Endothelial cell of umbilical vein (primary cell): ENCODE results near the gene FGF12. TPM values are rescaled to one million over a fixed set of nuclear protein-coding genes. Genes with fewer than 3 reads are reported as not detected.

Experiments
- BruUV-seq: library from RNA; stranded (reverse); fragments of 400-500 nt; replicated peaks from 2 replicates; lab custom pipeline; 2021; lab: Mats Ljungman, UMichigan
- CTCF ChIA-PET: fragments of 300-600, 350-600 bp; sonication (Branson Sonifier 250); formaldehyde crosslinking; loops from one replicate; lab custom pipeline; 2021; ENCODE audit warnings: antibody characterized with exemption, inconsistent platforms; lab: Charles Lee
- POLR2A ChIA-PET: fragments of 300-600, 350-600 bp; sonication (Branson Sonifier 250); formaldehyde crosslinking; loops from one replicate; lab custom pipeline; 2021; ENCODE audit warnings: antibody characterized with exemption, inconsistent platforms; lab: Charles Lee
- DNase-seq: peaks from one replicate; pipeline ENCODE4 v3.0.0-alpha.2; 2011; ENCODE audit warnings: low read depth, low spot score
- FAIRE-seq: peaks from 2 replicates; lab custom pipeline; 2011; peaks lifted over from hg19 to GRCh38; lab: Jason Lieb, UNC
- H2AFZ ChIP-seq: 2 replicates; pipeline ENCODE4 v1.6.0; 2012; ENCODE audit warnings: low read depth, low read length, control low read depth, inconsistent platforms
- H3K27ac ChIP-seq: 2 replicates; pipeline ENCODE4 v1.5.1; 2011; ENCODE audit warnings: low read depth, mild to moderate bottlenecking, control low read depth, low read length, moderate library complexity; ENCODE audit not compliant: insufficient read depth
- H3K27me3 ChIP-seq, 2 experiments: 2 replicates each; pipeline versions ENCODE4 v1.6.0 to v1.6.1; 2011; ENCODE audit warnings: low read length in 2 of 2, mixed read lengths in 1 of 2; ENCODE audit not compliant: control insufficient read depth in 2 of 2, insufficient read depth in 2 of 2
- H3K36me3 ChIP-seq, 2 experiments: 2 replicates in 1 of 2; 3 replicates in 1 of 2; pipeline ENCODE4 v1.5.1; 2011; ENCODE audit warnings: low read length in 2 of 2, mild to moderate bottlenecking in 1 of 2, moderate library complexity in 1 of 2; ENCODE audit not compliant: control insufficient read depth in 2 of 2, insufficient read depth in 2 of 2; ENCODE audit errors: extremely low read depth in 1 of 2
- H3K4me1 ChIP-seq: 3 replicates; pipeline ENCODE4 v1.5.1; 2011; ENCODE audit warnings: mild to moderate bottlenecking, low read length; ENCODE audit not compliant: control insufficient read depth, insufficient read depth; ENCODE audit errors: extremely low read depth
- H3K4me2 ChIP-seq: 2 replicates; pipeline ENCODE4 v1.6.1; 2011; ENCODE audit warnings: low read length, control low read depth, mixed read lengths; ENCODE audit not compliant: insufficient read depth
- H3K4me3 ChIP-seq, 3 experiments: fragments of 200-600 bp in 1 of 3; sonication (generic), shearing (Covaris generic) in 1 of 3; replicated peaks in 1 of 3; 2 replicates each; pipeline ENCODE4 v1.5.1; 2011 to 2016; ENCODE audit warnings: control low read depth in 3 of 3, low read length in 3 of 3, mild to moderate bottlenecking in 2 of 3, inconsistent platforms in 1 of 3, low read depth in 1 of 3, moderate library complexity in 1 of 3; ENCODE audit not compliant: insufficient read depth in 1 of 3
- H3K79me2 ChIP-seq: 2 replicates; pipeline ENCODE4 v1.6.0; 2012; ENCODE audit warnings: low read length, inconsistent platforms; ENCODE audit not compliant: control insufficient read depth, insufficient read depth
- H3K9ac ChIP-seq: replicated peaks from 2 replicates; pipeline ENCODE3; 2011; ENCODE audit warnings: low read length, control low read depth; ENCODE audit not compliant: insufficient read depth; ENCODE audit errors: extremely low read depth
- H3K9me1 ChIP-seq: replicated peaks from 3 replicates; pipeline ENCODE4 v1.6.0; 2011; ENCODE audit warnings: mild to moderate bottlenecking, low read length; ENCODE audit not compliant: control insufficient read depth, insufficient read depth; ENCODE audit errors: extremely low read depth
- H3K9me3 ChIP-seq: replicated peaks from 2 replicates; pipeline ENCODE4 v1.5.1; 2012; ENCODE audit warnings: low read length, inconsistent platforms; ENCODE audit not compliant: control insufficient read depth, insufficient read depth
- H4K20me1 ChIP-seq: replicated peaks from 2 replicates; pipeline ENCODE3; 2011; ENCODE audit warnings: mild to moderate bottlenecking, low read length; ENCODE audit not compliant: control insufficient read depth, insufficient read depth; ENCODE audit errors: extremely low read depth
- CTCF ChIP-seq, 2 donors: IDR thresholded peaks; 1 replicate in 1 of 2; 2 replicates in 1 of 2; pipeline ENCODE4 v1.5.1; 2011; ENCODE audit warnings: low read length in 2 of 2, mild to moderate bottlenecking in 2 of 2, moderate library complexity in 2 of 2, control low read depth in 1 of 2, inconsistent platforms in 1 of 2, low read depth in 1 of 2; ENCODE audit not compliant: insufficient read depth in 1 of 2; ENCODE audit errors: extremely low read depth in 1 of 2
- EZH2 ChIP-seq: IDR thresholded peaks from 2 replicates; pipeline ENCODE4 v1.6.1; 2012; ENCODE audit warnings: borderline replicate concordance, low read depth, mild to moderate bottlenecking, moderate library complexity, low read length, inconsistent platforms; ENCODE audit not compliant: severe bottlenecking
- FOS ChIP-seq: IDR thresholded peaks from 2 replicates; pipeline ENCODE4 v1.6.1; 2011; ENCODE audit warnings: mild to moderate bottlenecking, low read length, moderate library complexity, borderline replicate concordance; ENCODE audit not compliant: insufficient read depth
- GATA2 ChIP-seq: IDR thresholded peaks from 2 replicates; pipeline ENCODE4 v1.7.0; 2011; ENCODE audit warnings: low read depth, mild to moderate bottlenecking, moderate library complexity, mixed read lengths, low read length; ENCODE audit not compliant: insufficient read length, insufficient read depth
- JUN ChIP-seq: IDR thresholded peaks from 2 replicates; pipeline ENCODE4 v1.6.1; 2011; ENCODE audit warnings: borderline replicate concordance, low read depth; ENCODE audit not compliant: insufficient read length, insufficient read depth
- MAX ChIP-seq: IDR thresholded peaks from 2 replicates; pipeline ENCODE4 v1.6.1; 2011; ENCODE audit not compliant: insufficient read depth, insufficient read length
- MYC ChIP-seq: IDR thresholded peaks from one replicate; pipeline ENCODE4 v1.6.1; 2011; ENCODE audit warnings: mild to moderate bottlenecking, low read depth, low read length
- POLR2A ChIP-seq: IDR thresholded peaks from 2 replicates; pipeline ENCODE4 v1.6.1; 2012; ENCODE audit warnings: low read depth, mild to moderate bottlenecking, control low read depth, low read length
- POLR2AphosphoS5 ChIP-seq: IDR thresholded peaks from 2 replicates; pipeline ENCODE4 v1.6.1; 2012; ENCODE audit warnings: low read depth, mild to moderate bottlenecking, control low read depth, low read length, moderate library complexity; ENCODE audit not compliant: insufficient read depth
- dilution Hi-C: fragments of 300-500 bp; cut with MboI; formaldehyde crosslinking; loops from one replicate; pipeline ENCODE4 v1.15.0; 2019; ENCODE audit warnings: low sequenced_read_pairs; ENCODE audit not compliant: extremely low pct_ligation_motif_present
- intact Hi-C: fragments of 100-400 bp; cut with micrococcal nuclease; formaldehyde crosslinking; loops from one replicate; pipeline ENCODE4 v1.10.0; 2022
- polyA plus RNA-seq, 4 experiments: library from polyadenylated mRNA; depleted of rRNA in 3 of 4; stranded (reverse) in 3 of 4; unstranded in 1 of 4; fragments of >200 nt; gene quantifications; 2 replicates each; pipeline versions ENCODE4 v1.2.1 to v1.2.3, GENCODE V29; 2011 to 2012; ENCODE audit warnings: missing spikeins in 1 of 4
- total RNA-seq: library from RNA; stranded (reverse); gene quantifications from 2 replicates; pipeline ENCODE4 v1.2.3, GENCODE V29; 2021

FGF12 gene
- total and polyA plus RNA-seq, 2 donors (not counting 3 experiments of a cell fraction or from before 2014, with no cell fraction given), result 0.72 to 2.5 TPM

- no peak for FAIRE-seq
- BruUV-seq, result no TSS peak
- no peak overlapping the region for H2AFZ ChIP-seq
These were observed 409.8 kb downstream of the FGF12 start for GRCh38 chr3:192317564-192317963.

More at GRCh38 chr3:192317564-192317963, 409.8 kb downstream of the FGF12 start:
- Histone ChIP-seq H3K27me3 (no peaks in the 10 kb centered on the region), H3K9ac (no peak overlapping the region), H3K79me2 (no peaks in the 10 kb centered on the region), H3K4me1 (no peaks in the 10 kb centered on the region), H3K27ac (no peak overlapping the region), H3K36me3 (no peaks in the 10 kb centered on the region), H3K9me3 (no peaks in the 10 kb centered on the region), H3K4me3 (no peak overlapping the region), H3K4me2 (no peak overlapping the region), H4K20me1 (no peaks in the 10 kb centered on the region), H3K9me1 (no peaks in the 10 kb centered on the region)
- ChIA-PET POLR2A (no interaction called here), CTCF (no interaction called here)
- intact Hi-C loops, result no loop called here
- TF ChIP-seq MYC, result no peak
- TF ChIP-seq JUN, result no peak
- no peak for TF ChIP-seq CTCF (IDR thresholded peaks at IDR 0.05; ENCODE audit: extremely low read depth in 1 of 2, insufficient read depth in 1 of 2, low read depth in 1 of 2, low read length in 2 of 2)
- no peak for TF ChIP-seq FOS
- no peak for TF ChIP-seq GATA2
- no peak for TF ChIP-seq POLR2AphosphoS5
- no peak for TF ChIP-seq MAX
- TF ChIP-seq POLR2A, result no peak
- TF ChIP-seq EZH2, result no peak
- DNase-seq, result no peak
- dilution Hi-C loops, result no loop called here
